GM23338 (cell line): ENCODE measurements around the gene CACNA2D3. TPM values are rescaled to one million over a fixed set of nuclear protein-coding genes. Genes with fewer than 3 reads are reported as not detected.

Source experiments
- ATAC-seq: fragments of 200-7000 bp; cut with Tn5 transposase; 3 replicates; pipeline ENCODE4 v1.9.1; 2020
- DNase-seq: peaks from one replicate; pipeline ENCODE4 v3.0.0-alpha.2; 2015; ENCODE audit warnings: low spot score
- H2AFZ ChIP-seq: fragments of 200-600 bp; sonication (generic); 2 replicates; pipeline ENCODE4 v1.8.0; 2016; ENCODE audit warnings: antibody characterized with exemption, mild to moderate bottlenecking, moderate library complexity
- H3F3A ChIP-seq: fragments of 200-600 bp; sonication (generic); replicated peaks from 2 replicates; pipeline ENCODE4 v1.8.0; 2017; ENCODE audit warnings: antibody characterized with exemption, mixed run types, low read depth
- H3K27ac ChIP-seq: fragments of 200-600 bp; sonication (generic); 2 replicates; pipeline ENCODE4 v1.6.1; 2016; ENCODE audit warnings: low read depth
- H3K27me3 ChIP-seq: fragments of 200-600 bp; sonication (generic); 2 replicates; pipeline ENCODE4 v1.8.0; 2016; ENCODE audit warnings: mild to moderate bottlenecking, mixed run types, moderate library complexity; ENCODE audit not compliant: insufficient read depth
- H3K36me3 ChIP-seq: fragments of 200-600 bp; sonication (generic); 2 replicates; pipeline ENCODE4 v1.8.0; 2016; ENCODE audit warnings: mild to moderate bottlenecking; ENCODE audit not compliant: insufficient read depth
- H3K4me1 ChIP-seq: fragments of 200-600 bp; sonication (generic); 2 replicates; pipeline ENCODE4 v1.8.0; 2016; ENCODE audit warnings: mild to moderate bottlenecking, moderate library complexity; ENCODE audit not compliant: insufficient read depth
- H3K4me2 ChIP-seq: fragments of 200-600 bp; sonication (generic); 2 replicates; pipeline ENCODE4 v1.7.1; 2017; ENCODE audit warnings: mixed run types
- H3K4me3 ChIP-seq: fragments of 200-600 bp; sonication (generic); 2 replicates; pipeline ENCODE4 v1.6.1; 2016; ENCODE audit warnings: mixed run types
- H3K79me2 ChIP-seq: fragments of 200-600 bp; sonication (generic); replicated peaks from 2 replicates; pipeline ENCODE4 v1.8.0; 2017; ENCODE audit warnings: mild to moderate bottlenecking; ENCODE audit not compliant: insufficient read depth
- H3K9me2 ChIP-seq: fragments of 200-600 bp; sonication (generic); 2 replicates; pipeline ENCODE4 v1.8.0; 2017; ENCODE audit not compliant: insufficient read depth
- H4K20me1 ChIP-seq: fragments of 200-600 bp; sonication (generic); replicated peaks from 2 replicates; pipeline ENCODE4 v1.8.0; 2017; ENCODE audit warnings: mild to moderate bottlenecking; ENCODE audit not compliant: insufficient read depth
- H3K27ac Mint-ChIP-seq: 2 replicates; pipeline ENCODE4 v1.8.0; 2020; ENCODE audit warnings: inconsistent platforms, mild to moderate bottlenecking, moderate library complexity, mixed read lengths
- H3K27me3 Mint-ChIP-seq: 3 replicates; pipeline ENCODE4 v1.8.0; 2022; ENCODE audit warnings: low read depth, mild to moderate bottlenecking, moderate library complexity, mixed read lengths, inconsistent platforms; ENCODE audit not compliant: insufficient read depth, poor library complexity
- H3K36me3 Mint-ChIP-seq: 3 replicates; pipeline ENCODE4 v1.8.0; 2021; ENCODE audit warnings: low read depth, mild to moderate bottlenecking, inconsistent platforms, moderate library complexity, mixed read lengths
- H3K4me1 Mint-ChIP-seq: 3 replicates; pipeline ENCODE4 v1.8.0; 2020; ENCODE audit warnings: mild to moderate bottlenecking, inconsistent platforms, mixed read lengths
- H3K4me3 Mint-ChIP-seq: 3 replicates; pipeline ENCODE4 v1.8.0; 2021; ENCODE audit warnings: moderate library complexity, mild to moderate bottlenecking, inconsistent platforms, mixed read lengths
- H3K9me3 Mint-ChIP-seq: 3 replicates; pipeline ENCODE4 v1.8.0; 2020; ENCODE audit warnings: moderate library complexity, mild to moderate bottlenecking, inconsistent platforms, mixed read lengths
- CREB1 ChIP-seq: fragments of 250-450 bp; sonication (Bioruptor Pico); IDR thresholded peaks from 2 replicates; pipeline ENCODE4 v1.5.0; 2020; ENCODE audit warnings: low read depth, mild to moderate bottlenecking, moderate library complexity
- ETS1 ChIP-seq: IDR thresholded peaks from 2 replicates; pipeline ENCODE4 v1.6.1; 2016; ENCODE audit warnings: antibody characterized with exemption
- EZH2 ChIP-seq: fragments of 200-600 bp; sonication (generic); IDR thresholded peaks from one replicate; pipeline ENCODE4 v1.8.0; 2017; ENCODE audit warnings: antibody characterized with exemption, mild to moderate bottlenecking, low read depth; ENCODE audit not compliant: unreplicated experiment
- EZH2phosphoT487 ChIP-seq: fragments of 200-600 bp; sonication (generic); IDR thresholded peaks from one replicate; pipeline ENCODE4 v1.8.1; 2018; ENCODE audit warnings: antibody characterized with exemption; ENCODE audit not compliant: unreplicated experiment
- JUNB ChIP-seq: IDR thresholded peaks from one replicate; pipeline ENCODE4 v1.6.1; 2016; ENCODE audit warnings: antibody characterized with exemption; ENCODE audit not compliant: unreplicated experiment
- NANOG ChIP-seq: IDR thresholded peaks from 2 replicates; pipeline ENCODE4 v1.6.1; 2016; ENCODE audit warnings: antibody characterized with exemption, borderline replicate concordance
- POLR2AphosphoS5 ChIP-seq: IDR thresholded peaks from 2 replicates; pipeline ENCODE4 v1.6.1; 2016; ENCODE audit warnings: antibody characterized with exemption, low read depth
- STAT1 ChIP-seq: IDR thresholded peaks from one replicate; pipeline ENCODE4 v1.6.1; 2016; ENCODE audit warnings: antibody characterized with exemption; ENCODE audit not compliant: unreplicated experiment
- ZNF114 ChIP-seq: fragments of 250-450 bp; sonication (Bioruptor Pico); IDR thresholded peaks from 2 replicates; pipeline ENCODE4 v1.5.0; 2020; ENCODE audit warnings: mild to moderate bottlenecking, moderate library complexity
- ZNF331 ChIP-seq: fragments of 250-450 bp; sonication (Bioruptor Pico); IDR thresholded peaks from 2 replicates; pipeline ENCODE4 v1.5.0; 2020; ENCODE audit warnings: low read depth, mild to moderate bottlenecking, moderate library complexity
- ZNF462 ChIP-seq: fragments of 250-450 bp; sonication (Bioruptor Pico); IDR thresholded peaks from 2 replicates; pipeline ENCODE4 v1.5.0; 2020; ENCODE audit warnings: mild to moderate bottlenecking, moderate library complexity
- polyA plus RNA-seq: library from polyadenylated mRNA; unstranded; fragments of >200 nt; fragmentation: Nextera tagmentation; extraction: Ambion mirVana; gene quantifications from 2 replicates; pipeline ENCODE4 v1.2.1, GENCODE V29; 2016
- total RNA-seq: library from RNA; depleted of rRNA; stranded (reverse); fragments of >200 nt; shearing (Covaris generic); gene quantifications from 2 replicates; pipeline ENCODE4 v1.2.3, GENCODE V29; 2014
- TF ChIP-seq, protein P1 (sequence below), 2 experiments: fragments of 200-600 bp in 1 of 2; sonication (generic) in 1 of 2; conservative IDR thresholded peaks; 2 replicates each; pipeline versions ENCODE4 v1.5.1 to v1.6.1; 2016 to 2017; ENCODE audit warnings: antibody characterized with exemption in 2 of 2, low read depth in 2 of 2, mild to moderate bottlenecking in 2 of 2, moderate library complexity in 1 of 2
- TF ChIP-seq, protein P2 (sequence below): IDR thresholded peaks from one replicate; pipeline ENCODE4 v1.6.1; 2018; ENCODE audit warnings: antibody characterized with exemption; ENCODE audit not compliant: unreplicated experiment

CACNA2D3 gene
- total and polyA plus RNA-seq, 2 experiments from 2014 or later, result 2.2 to 2.3 TPM

- no peak overlapping the region for H3K4me3 Mint-ChIP-seq
- H3K9me3 Mint-ChIP-seq, result no peaks in the 10 kb centered on the region
- DNase-seq, result no peak
Observed at GRCh38 chr3:55060896-55061719, 938.8 kb downstream of the CACNA2D3 start.

More at GRCh38 chr3:55060896-55061719, 938.8 kb downstream of the CACNA2D3 start:
- Histone ChIP-seq H4K20me1 (no peaks in the 10 kb centered on the region), H3K4me2 (peak overlapping the region; percentile 23; the same call in 1 of the 2 replicates), H3F3A (no peaks in the 10 kb centered on the region), H3K27me3 (no peaks in the 10 kb centered on the region), H3K79me2 (no peaks in the 10 kb centered on the region), H3K4me1 (peaks cover 10% of the 10 kb centered on the region), H3K9me2 (peaks cover 4% of the 10 kb centered on the region; the same call in 1 of the 2 replicates), H3K4me3 (no peak overlapping the region), H3K27ac (no peak overlapping the region), H3K36me3 (no peaks in the 10 kb centered on the region), H2AFZ (no peak overlapping the region)
- ATAC-seq, result no peak
- Mint-ChIP-seq H3K36me3 (no peaks in the 10 kb centered on the region), H3K27me3 (peaks cover 4% of the 10 kb centered on the region), H3K4me1 (peaks cover 23% of the 10 kb centered on the region), H3K27ac (peak overlapping the region; percentile 32; the same call in 1 of the 2 replicates)
- TF ChIP-seq EZH2 (no peak), POLR2AphosphoS5 (no peak), CREB1 (CRISPR knock-in tag) (no peak), JUNB (no peak), STAT1 (no peak), ZNF331 (no peak), EZH2phosphoT487 (no peak), ZNF462 (CRISPR knock-in tag) (no peak), NANOG (no peak), ETS1 (no peak), ZNF114 (no peak)
- TF ChIP-seq, protein P1, sequence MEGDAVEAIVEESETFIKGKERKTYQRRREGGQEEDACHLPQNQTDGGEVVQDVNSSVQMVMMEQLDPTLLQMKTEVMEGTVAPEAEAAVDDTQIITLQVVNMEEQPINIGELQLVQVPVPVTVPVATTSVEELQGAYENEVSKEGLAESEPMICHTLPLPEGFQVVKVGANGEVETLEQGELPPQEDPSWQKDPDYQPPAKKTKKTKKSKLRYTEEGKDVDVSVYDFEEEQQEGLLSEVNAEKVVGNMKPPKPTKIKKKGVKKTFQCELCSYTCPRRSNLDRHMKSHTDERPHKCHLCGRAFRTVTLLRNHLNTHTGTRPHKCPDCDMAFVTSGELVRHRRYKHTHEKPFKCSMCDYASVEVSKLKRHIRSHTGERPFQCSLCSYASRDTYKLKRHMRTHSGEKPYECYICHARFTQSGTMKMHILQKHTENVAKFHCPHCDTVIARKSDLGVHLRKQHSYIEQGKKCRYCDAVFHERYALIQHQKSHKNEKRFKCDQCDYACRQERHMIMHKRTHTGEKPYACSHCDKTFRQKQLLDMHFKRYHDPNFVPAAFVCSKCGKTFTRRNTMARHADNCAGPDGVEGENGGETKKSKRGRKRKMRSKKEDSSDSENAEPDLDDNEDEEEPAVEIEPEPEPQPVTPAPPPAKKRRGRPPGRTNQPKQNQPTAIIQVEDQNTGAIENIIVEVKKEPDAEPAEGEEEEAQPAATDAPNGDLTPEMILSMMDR (conservative IDR thresholded peaks at IDR 0.05; ENCODE audit: low read depth in 2 of 2), result no peak
- TF ChIP-seq, protein P2, sequence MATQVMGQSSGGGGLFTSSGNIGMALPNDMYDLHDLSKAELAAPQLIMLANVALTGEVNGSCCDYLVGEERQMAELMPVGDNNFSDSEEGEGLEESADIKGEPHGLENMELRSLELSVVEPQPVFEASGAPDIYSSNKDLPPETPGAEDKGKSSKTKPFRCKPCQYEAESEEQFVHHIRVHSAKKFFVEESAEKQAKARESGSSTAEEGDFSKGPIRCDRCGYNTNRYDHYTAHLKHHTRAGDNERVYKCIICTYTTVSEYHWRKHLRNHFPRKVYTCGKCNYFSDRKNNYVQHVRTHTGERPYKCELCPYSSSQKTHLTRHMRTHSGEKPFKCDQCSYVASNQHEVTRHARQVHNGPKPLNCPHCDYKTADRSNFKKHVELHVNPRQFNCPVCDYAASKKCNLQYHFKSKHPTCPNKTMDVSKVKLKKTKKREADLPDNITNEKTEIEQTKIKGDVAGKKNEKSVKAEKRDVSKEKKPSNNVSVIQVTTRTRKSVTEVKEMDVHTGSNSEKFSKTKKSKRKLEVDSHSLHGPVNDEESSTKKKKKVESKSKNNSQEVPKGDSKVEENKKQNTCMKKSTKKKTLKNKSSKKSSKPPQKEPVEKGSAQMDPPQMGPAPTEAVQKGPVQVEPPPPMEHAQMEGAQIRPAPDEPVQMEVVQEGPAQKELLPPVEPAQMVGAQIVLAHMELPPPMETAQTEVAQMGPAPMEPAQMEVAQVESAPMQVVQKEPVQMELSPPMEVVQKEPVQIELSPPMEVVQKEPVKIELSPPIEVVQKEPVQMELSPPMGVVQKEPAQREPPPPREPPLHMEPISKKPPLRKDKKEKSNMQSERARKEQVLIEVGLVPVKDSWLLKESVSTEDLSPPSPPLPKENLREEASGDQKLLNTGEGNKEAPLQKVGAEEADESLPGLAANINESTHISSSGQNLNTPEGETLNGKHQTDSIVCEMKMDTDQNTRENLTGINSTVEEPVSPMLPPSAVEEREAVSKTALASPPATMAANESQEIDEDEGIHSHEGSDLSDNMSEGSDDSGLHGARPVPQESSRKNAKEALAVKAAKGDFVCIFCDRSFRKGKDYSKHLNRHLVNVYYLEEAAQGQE, result no peak
